CD4-positive, alpha-beta T cell (primary cell): ENCODE data around the gene TMEM204. TPM values are rescaled to one million over a fixed set of nuclear protein-coding genes. Genes with fewer than 3 reads are reported as not detected.

Experiments
- ATAC-seq: fragments of 200-7000 bp; cut with Tn5 transposase; one replicate; pipeline ENCODE4 v1.10.0; 2022; ENCODE audit warnings: mild to moderate bottlenecking; ENCODE audit not compliant: poor library complexity
- CTCF ChIA-PET: fragments of 350-600 bp; sonication (Branson Sonifier 250); formaldehyde crosslinking; loops from one replicate; lab custom pipeline; 2021; ENCODE audit warnings: antibody characterized with exemption, inconsistent platforms; lab: Charles Lee
- POLR2A ChIA-PET: fragments of 350-600 bp; sonication (Branson Sonifier 250); formaldehyde crosslinking; loops from one replicate; lab custom pipeline; 2021; ENCODE audit warnings: antibody characterized with exemption, inconsistent platforms; lab: Charles Lee
- DNase-seq, 14 experiments: peaks; one replicate each; pipeline ENCODE4 v3.0.0-alpha.2; 2013 to 2020; ENCODE audit warnings: mixed read lengths in 2 of 14
- H3K27ac ChIP-seq, 2 donors: one replicate each; pipeline versions ENCODE4 v1.5.1 to v1.7.0; 2013; ENCODE audit warnings: low read length in 2 of 2, low read depth in 1 of 2, mild to moderate bottlenecking in 1 of 2
- H3K27me3 ChIP-seq, 2 experiments: 1 replicate in 1 of 2; 2 replicates in 1 of 2; pipeline versions ENCODE4 v1.6.1 to v1.7.0; 2013; ENCODE audit warnings: low read length in 2 of 2, control low read depth in 1 of 2, mild to moderate bottlenecking in 1 of 2, moderate library complexity in 1 of 2; ENCODE audit not compliant: insufficient read depth in 2 of 2, control insufficient read depth in 1 of 2
- H3K36me3 ChIP-seq: one replicate; pipeline ENCODE4 v1.6.1; 2013; ENCODE audit warnings: low read length, control low read depth; ENCODE audit not compliant: insufficient read depth
- H3K4me1 ChIP-seq: one replicate; pipeline ENCODE4 v1.6.1; 2013; ENCODE audit warnings: low read length, control low read depth; ENCODE audit not compliant: insufficient read depth
- H3K4me3 ChIP-seq: one replicate; pipeline ENCODE4 v1.5.1; 2013; ENCODE audit warnings: mild to moderate bottlenecking, low read length, moderate library complexity
- H3K9me3 ChIP-seq, 2 experiments: 1 replicate in 1 of 2; 2 replicates in 1 of 2; pipeline versions ENCODE4 v1.6.1 to v1.7.0; 2013; ENCODE audit warnings: low read length in 2 of 2, mild to moderate bottlenecking in 2 of 2, control low read depth in 1 of 2, moderate library complexity in 1 of 2; ENCODE audit not compliant: control insufficient read depth in 1 of 2, insufficient read depth in 1 of 2
- H3K27ac Mint-ChIP-seq: one replicate; pipeline ENCODE4 v1.8.0; 2020; ENCODE audit warnings: mixed read lengths
- H3K27me3 Mint-ChIP-seq: one replicate; pipeline ENCODE4 v1.8.0; 2021; ENCODE audit warnings: mixed read lengths
- H3K36me3 Mint-ChIP-seq: one replicate; pipeline ENCODE4 v1.8.0; 2021; ENCODE audit warnings: low read depth, mixed read lengths
- H3K4me1 Mint-ChIP-seq: one replicate; pipeline ENCODE4 v1.8.0; 2021; ENCODE audit warnings: low read depth, mixed read lengths
- H3K4me3 Mint-ChIP-seq: one replicate; pipeline ENCODE4 v1.8.0; 2020; ENCODE audit warnings: mild to moderate bottlenecking, mixed read lengths
- H3K9me3 Mint-ChIP-seq: one replicate; pipeline ENCODE4 v1.8.0; 2020; ENCODE audit warnings: mixed read lengths
- CTCF ChIP-seq: fragments of 200-600 bp; IDR thresholded peaks from one replicate; pipeline ENCODE4 v1.8.0; 2022; ENCODE audit warnings: antibody characterized with exemption, mild to moderate bottlenecking
- intact Hi-C, 2 experiments: fragments of 100-400 bp; cut with DNase I in 1 of 2; cut with micrococcal nuclease in 1 of 2; formaldehyde crosslinking; loops; one replicate each; pipeline versions ENCODE4 v1.15.1 to v1.9.0; 2023 to 2025; cut with DNase I, micrococcal nuclease
- polyA plus RNA-seq, 2 donors: library from polyadenylated mRNA; unstranded; fragments of 120-200 nt; gene quantifications; one replicate each; pipeline ENCODE4 v1.2.1, GENCODE V29; 2013
- total RNA-seq, 174 experiments: library from RNA in 2 of 174; stranded (reverse) in 2 of 174; gene quantifications; one replicate each; pipeline ENCODE4 v1.2.3 and lab custom pipeline; 2021 to 2026

Gene TMEM204
- total RNA-seq (10 to 100 TPM; 20.5 to 22.1 TPM), total RNA-seq (lab: John Stamatoyannopoulos, UW) (1.9 to 206 (median 46.8) reads per million in 172 experiments)
- polyA plus RNA-seq (2013, experiment 1 of 2) = 59.3 TPM
- 81.5 TPM for polyA plus RNA-seq (2013, experiment 2 of 2)

- H3K4me3 Mint-ChIP-seq = peak within 1 kb of the TSS; percentile 99
- no peaks in the 10 kb centered on the region for H3K9me3 ChIP-seq
- peak within 1 kb of the TSS; percentile 98 for H3K4me3 ChIP-seq
- H3K27me3 ChIP-seq = no peaks in the 10 kb centered on the region
- intact Hi-C loops = loop anchor here (1.0 to 10.0 kb wide), 4 partner anchors 58 to 173 kb away; partner anchors contain the start of genes CLCN7 (in 2 of the 2) and MAPK8IP3 (in 1 of the 2)
- ATAC-seq (peak; percentile 47), DNase-seq (peak in 13 of 14 experiments; percentile 40 to 75 (median 58))
- H3K27me3 Mint-ChIP-seq = no peaks in the 10 kb centered on the region
- peak within 1 kb of the TSS; percentile 55 to 56 for H3K27ac ChIP-seq
- no peak for TF ChIP-seq CTCF
- POLR2A ChIA-PET = interaction anchor here (0.7 to 4.2 kb wide), 17 partner anchors 8 to 431 kb away, joined by 3 to 34 read pairs (median 5); partner anchors contain the start of genes JPT2, MAPK8IP3, NUBP2 and RPS2
- peaks cover 59% of the 10 kb centered on the region for H3K4me1 Mint-ChIP-seq
- CTCF ChIA-PET = no interaction called here
- peaks cover 64% of the 10 kb centered on the region for H3K4me1 ChIP-seq
- peaks cover 33% of the 10 kb centered on the region for H3K36me3 ChIP-seq
- no peaks in the 10 kb centered on the region for H3K9me3 Mint-ChIP-seq
- peaks cover 47% of the 10 kb centered on the region for H3K36me3 Mint-ChIP-seq
- H3K27ac Mint-ChIP-seq = peak within 1 kb of the TSS; percentile 98
Measured at GRCh38 chr16:1533443-1533951, at the start of gene TMEM204. TSS of gene TMEM204 (plus strand) at chr16:1533666. CDS start at chr16:1534276, 610 bp downstream.

- H3K4me1 ChIP-seq = no peaks in the 10 kb centered on the region
- intact Hi-C loops = no loop called here
- H3K4me3 ChIP-seq = no peak overlapping the region
- H3K27me3 ChIP-seq = no peaks in the 10 kb centered on the region
- no peak for TF ChIP-seq CTCF
- H3K4me3 Mint-ChIP-seq = no peak overlapping the region
- no peak overlapping the region for H3K27ac Mint-ChIP-seq
- H3K9me3 ChIP-seq = peaks cover 0 to 7% of the 10 kb centered on the region in 2 experiments
- H3K36me3 Mint-ChIP-seq = no peaks in the 10 kb centered on the region
- no peak for DNase-seq
- H3K27me3 Mint-ChIP-seq = no peaks in the 10 kb centered on the region
- H3K9me3 Mint-ChIP-seq = no peaks in the 10 kb centered on the region
- ATAC-seq = no peak
- H3K36me3 ChIP-seq = no peaks in the 10 kb centered on the region
- H3K4me1 Mint-ChIP-seq = no peaks in the 10 kb centered on the region
- CTCF ChIA-PET = no interaction called here
- no peak overlapping the region for H3K27ac ChIP-seq
- POLR2A ChIA-PET = no interaction called here
Measured at GRCh38 chr16:1485847-1486496, 47.5 kb upstream of the TMEM204 start.

GRCh38 chr16:1486551-1487390, 46.7 kb upstream of the TMEM204 start:
- Histone ChIP-seq H3K27ac (no peak overlapping the region), H3K4me3 (no peak overlapping the region), H3K36me3 (no peaks in the 10 kb centered on the region), H3K9me3 (peaks cover 0 to 7% of the 10 kb centered on the region in 2 experiments), H3K4me1 (no peaks in the 10 kb centered on the region), H3K27me3 (no peaks in the 10 kb centered on the region)
- no peak overlapping the region for H3K4me3 Mint-ChIP-seq
- ATAC-seq = no peak
- no peaks in the 10 kb centered on the region for H3K36me3 Mint-ChIP-seq
- intact Hi-C loops = no loop called here
- no peaks in the 10 kb centered on the region for H3K4me1 Mint-ChIP-seq
- H3K9me3 Mint-ChIP-seq = no peaks in the 10 kb centered on the region
- no peak for DNase-seq
- no peak for TF ChIP-seq CTCF
- no peak overlapping the region for H3K27ac Mint-ChIP-seq
- ChIA-PET CTCF (no interaction called here), POLR2A (interaction anchor here (0.6 kb wide), 1 partner anchor 49 kb away, joined by 3 read pairs; no protein-coding TSS in a partner anchor)
- no peaks in the 10 kb centered on the region for H3K27me3 Mint-ChIP-seq
